Liver (tissue), 9 donors: Measurements from ENCODE around the gene SPTBN4. TPM values are rescaled to one million over a fixed set of nuclear protein-coding genes. Genes with fewer than 3 reads are reported as not detected.

ENCODE experiments used
- DNase-seq: peaks from one replicate; pipeline ENCODE4 v3.0.0-alpha.2; 2017; ENCODE audit warnings: low spot score
- H3K27ac ChIP-seq, 2 donors: one replicate each; pipeline ENCODE4 v1.7.0; 2013; ENCODE audit warnings: inconsistent platforms in 2 of 2, low read length in 2 of 2, control low read depth in 1 of 2, low read depth in 1 of 2, mild to moderate bottlenecking in 1 of 2
- H3K27me3 ChIP-seq, 4 donors: one replicate each; pipeline versions ENCODE4 v1.6.1 to v1.7.0; 2013; ENCODE audit warnings: low read length in 3 of 4, inconsistent platforms in 1 of 4, mild to moderate bottlenecking in 1 of 4, moderate library complexity in 1 of 4; ENCODE audit not compliant: control insufficient read depth in 4 of 4, insufficient read depth in 4 of 4
- H3K36me3 ChIP-seq, 4 donors: one replicate each; pipeline versions ENCODE4 v1.6.1 to v1.7.0; 2013; ENCODE audit warnings: low read length in 3 of 4, mild to moderate bottlenecking in 3 of 4, low read depth in 1 of 4, moderate library complexity in 1 of 4; ENCODE audit not compliant: control insufficient read depth in 4 of 4, insufficient read depth in 3 of 4
- H3K4me1 ChIP-seq, 4 donors: one replicate each; pipeline versions ENCODE4 v1.6.1 to v1.7.0; 2013; ENCODE audit warnings: low read length in 3 of 4, mild to moderate bottlenecking in 3 of 4, moderate library complexity in 1 of 4; ENCODE audit not compliant: control insufficient read depth in 4 of 4, insufficient read depth in 4 of 4
- H3K4me3 ChIP-seq, 3 donors: one replicate each; pipeline versions ENCODE4 v1.6.1 to v1.7.0; 2013; ENCODE audit warnings: low read length in 3 of 3, control low read depth in 1 of 3, low read depth in 1 of 3, mild to moderate bottlenecking in 1 of 3
- H3K9ac ChIP-seq, 2 donors: one replicate each; pipeline ENCODE4 v1.7.0; 2013; ENCODE audit warnings: low read length in 2 of 2, mild to moderate bottlenecking in 2 of 2, moderate library complexity in 2 of 2, control low read depth in 1 of 2, low read depth in 1 of 2
- H3K9me3 ChIP-seq, 4 donors: one replicate each; pipeline versions ENCODE4 v1.6.1 to v1.7.0; 2013; ENCODE audit warnings: low read length in 3 of 4; ENCODE audit not compliant: control insufficient read depth in 4 of 4
- ATF3 ChIP-seq: IDR thresholded peaks from 2 replicates; pipeline ENCODE4 v1.6.1; 2016; ENCODE audit warnings: antibody characterized with exemption
- CTCF ChIP-seq: fragments of 150-350 bp; IDR thresholded peaks from 2 replicates; pipeline ENCODE4 v1.5.1; 2017; ENCODE audit warnings: improper control_type of control experiment, low read depth, low read length; ENCODE audit not compliant: missing input control
- EGR1 ChIP-seq, 2 donors: IDR thresholded peaks; 2 replicates each; pipeline ENCODE4 v1.6.1; 2016 to 2018; ENCODE audit warnings: antibody characterized with exemption in 2 of 2, low read depth in 2 of 2
- FOXA1 ChIP-seq: IDR thresholded peaks from 2 replicates; pipeline ENCODE4 v1.6.1; 2016; ENCODE audit warnings: antibody characterized with exemption
- FOXA2 ChIP-seq: IDR thresholded peaks from 2 replicates; pipeline ENCODE4 v1.6.1; 2016; ENCODE audit warnings: antibody characterized with exemption
- GABPA ChIP-seq, 2 donors: IDR thresholded peaks in 1 of 2; conservative IDR thresholded peaks in 1 of 2; 2 replicates each; pipeline ENCODE4 v1.6.1; 2016; ENCODE audit warnings: antibody characterized with exemption in 2 of 2, mild to moderate bottlenecking in 1 of 2, moderate library complexity in 1 of 2
- HNF4A ChIP-seq, 2 donors: conservative IDR thresholded peaks; 2 replicates each; pipeline ENCODE4 v1.6.1; 2016; ENCODE audit warnings: antibody characterized with exemption in 2 of 2, mild to moderate bottlenecking in 2 of 2
- HNF4G ChIP-seq: IDR thresholded peaks from 2 replicates; pipeline ENCODE4 v1.6.1; 2016; ENCODE audit warnings: antibody characterized with exemption
- JUND ChIP-seq, 2 donors: IDR thresholded peaks; 2 replicates each; pipeline ENCODE4 v1.6.1; 2016; ENCODE audit warnings: antibody characterized with exemption in 2 of 2
- MAX ChIP-seq: IDR thresholded peaks from 2 replicates; pipeline ENCODE4 v1.6.1; 2016; ENCODE audit warnings: antibody characterized with exemption
- NR2F2 ChIP-seq: IDR thresholded peaks from 2 replicates; pipeline ENCODE4 v1.6.1; 2016; ENCODE audit warnings: antibody characterized with exemption
- RAD21 ChIP-seq, 2 donors: IDR thresholded peaks; 2 replicates each; pipeline ENCODE4 v1.6.1; 2016; ENCODE audit warnings: antibody characterized with exemption in 2 of 2, mild to moderate bottlenecking in 2 of 2
- REST ChIP-seq: IDR thresholded peaks from 2 replicates; pipeline ENCODE4 v1.6.1; 2016; ENCODE audit warnings: antibody characterized with exemption, mild to moderate bottlenecking
- RXRA ChIP-seq, 2 donors: IDR thresholded peaks; 2 replicates each; pipeline ENCODE4 v1.6.1; 2017 to 2018; ENCODE audit warnings: antibody characterized with exemption in 2 of 2, mild to moderate bottlenecking in 1 of 2
- SP1 ChIP-seq: IDR thresholded peaks from 2 replicates; pipeline ENCODE4 v1.6.1; 2018; ENCODE audit warnings: antibody characterized with exemption, mild to moderate bottlenecking
- TAF1 ChIP-seq: conservative IDR thresholded peaks from 2 replicates; pipeline ENCODE4 v1.6.1; 2016; ENCODE audit warnings: antibody characterized with exemption, mild to moderate bottlenecking
- YY1 ChIP-seq: IDR thresholded peaks from 2 replicates; pipeline ENCODE4 v1.6.1; 2016; ENCODE audit warnings: antibody characterized with exemption, mild to moderate bottlenecking
- ZBTB33 ChIP-seq: IDR thresholded peaks from 2 replicates; pipeline ENCODE4 v1.6.1; 2016; ENCODE audit warnings: antibody characterized with exemption
- WGBS: extraction: QIAGEN DNeasy Blood & Tissue Kit; methylation state at CpG from one replicate; pipeline ENCODE4 v1.1.7; 2013; 5-methylcytosine and 5-hydroxymethylcytosine counted together
- polyA plus RNA-seq, 2 donors: library from polyadenylated mRNA; stranded (reverse) in 1 of 2; unstranded in 1 of 2; fragments of 200-250 nt in 1 of 2; fragments of >200 nt in 1 of 2; fragmentation: Nextera tagmentation in 1 of 2; extraction: Ambion mirVana in 1 of 2; gene quantifications; one replicate each; pipeline versions ENCODE4 v1.2.1 to v1.2.3, GENCODE V29; 2013 to 2015
- total RNA-seq, 2 donors: library from RNA; depleted of rRNA; stranded (reverse); fragments of >200 nt; gene quantifications; one replicate each; pipeline ENCODE4 v1.2.3, GENCODE V29; 2014
- donor health status: healthy.
- donor health status: healthy.
- donor health status: healthy.
- donor health status: healthy.
- donor health status: healthy.

Gene SPTBN4
- total and polyA plus RNA-seq, 4 donors: 0.13 to 1.1 (median 0.62) TPM

GRCh38 chr19:40519352-40520322 is 52.8 kb downstream of the SPTBN4 start:
- no peak overlapping the region for H3K9ac ChIP-seq
- TF ChIP-seq HNF4G (no peak), HNF4A (conservative IDR thresholded peaks at IDR 0.05) (no peak), SP1 (no peak), YY1 (no peak), CTCF (no peak), MAX (no peak), ZBTB33 (no peak), JUND (IDR thresholded peaks at IDR 0.05) (no peak), FOXA1 (no peak), GABPA (IDR thresholded peaks at IDR 0.05 in 1 of 2, conservative IDR thresholded peaks at IDR 0.05 in 1 of 2) (no peak), EGR1 (IDR thresholded peaks at IDR 0.05; ENCODE audit: low read depth in 2 of 2) (no peak), ATF3 (no peak), RXRA (IDR thresholded peaks at IDR 0.05) (no peak), FOXA2 (no peak), TAF1 (no peak), REST (no peak), RAD21 (IDR thresholded peaks at IDR 0.05) (no peak), NR2F2 (no peak)
- WGBS: 13% methylated on average over 91 of the region's 91 CpGs
- no peak for DNase-seq
- H3K9me3 ChIP-seq: no peaks in the 10 kb centered on the region
- no peak overlapping the region for H3K27ac ChIP-seq
- peaks cover 0 to 4% (median 0%) of the 10 kb centered on the region in 4 donors for H3K27me3 ChIP-seq
- H3K4me3 ChIP-seq: no peak overlapping the region
- peaks cover 0 to 7% (median 3%) of the 10 kb centered on the region in 4 donors for H3K4me1 ChIP-seq
- no peaks in the 10 kb centered on the region for H3K36me3 ChIP-seq
